Neural cell (in vitro differentiated cells): ENCODE data around the gene NAV1. TPM values are rescaled to one million over a fixed set of nuclear protein-coding genes. Genes with fewer than 3 reads are reported as not detected.

ENCODE experiments used
- H2AFZ ChIP-seq: fragments of 200-600, 300-800 bp; sonication (generic), shearing (Covaris generic); 2 replicates; pipeline ENCODE4 v1.6.0; 2014; ENCODE audit warnings: low read depth, mild to moderate bottlenecking, antibody characterized with exemption, low read length, moderate library complexity
- H3F3A ChIP-seq: fragments of 200-600 bp; shearing (Covaris generic); 2 replicates; pipeline ENCODE4 v1.6.1; 2016; ENCODE audit warnings: mild to moderate bottlenecking, moderate library complexity, mixed read lengths, antibody characterized with exemption, low read length; ENCODE audit not compliant: insufficient read depth, poor library complexity, severe bottlenecking
- H3K27ac ChIP-seq: fragments of 200-600, 300-800 bp; sonication (generic), shearing (Covaris generic); 2 replicates; pipeline ENCODE4 v1.5.1; 2014; ENCODE audit warnings: mild to moderate bottlenecking, low read length, moderate library complexity
- H3K27me3 ChIP-seq: fragments of 300-800, 200-600 bp; sonication (generic), shearing (Covaris generic); 2 replicates; pipeline ENCODE4 v1.6.0; 2014; ENCODE audit warnings: mild to moderate bottlenecking, low read depth, low read length, moderate library complexity; ENCODE audit not compliant: insufficient read depth
- H3K36me3 ChIP-seq: fragments of 300-800, 200-600 bp; sonication (generic), shearing (Covaris generic); 2 replicates; pipeline ENCODE4 v1.5.1; 2014; ENCODE audit warnings: mild to moderate bottlenecking, antibody characterized with exemption, low read length, moderate library complexity; ENCODE audit not compliant: insufficient read depth
- H3K4me2 ChIP-seq: fragments of 300-800, 200-600 bp; sonication (generic), shearing (Covaris generic); 2 replicates; pipeline ENCODE4 v1.6.0; 2014; ENCODE audit warnings: mild to moderate bottlenecking, low read length
- H3K4me3 ChIP-seq: fragments of 300-800, 200-600 bp; sonication (generic), shearing (Covaris generic); 2 replicates; pipeline ENCODE4 v1.5.1; 2014; ENCODE audit warnings: mild to moderate bottlenecking, low read length, moderate library complexity
- H3K79me2 ChIP-seq: fragments of 200-600 bp; shearing (Covaris generic); replicated peaks from 2 replicates; pipeline ENCODE4 v1.6.0; 2014; ENCODE audit warnings: mild to moderate bottlenecking, low read length, moderate library complexity; ENCODE audit not compliant: insufficient read depth
- H3K9ac ChIP-seq: fragments of 300-800, 200-600 bp; sonication (generic), shearing (Covaris generic); 2 replicates; pipeline ENCODE4 v1.6.1; 2016; ENCODE audit warnings: mild to moderate bottlenecking, low read length, mixed read lengths
- H3K9me2 ChIP-seq: fragments of 200-600 bp; shearing (Covaris generic); 2 replicates; pipeline ENCODE4 v1.6.1; 2016; ENCODE audit warnings: mild to moderate bottlenecking, low read length, mixed read lengths; ENCODE audit not compliant: insufficient read depth
- H3K9me3 ChIP-seq: fragments of 200-600, 300-800 bp; sonication (generic), shearing (Covaris generic); 2 replicates; pipeline ENCODE4 v1.6.1; 2016; ENCODE audit warnings: mild to moderate bottlenecking, mixed run types, low read length, moderate library complexity, mixed read lengths
- H4K20me1 ChIP-seq: fragments of 200-600 bp; shearing (Covaris generic); 2 replicates; pipeline ENCODE4 v1.6.1; 2016; ENCODE audit warnings: mild to moderate bottlenecking, mixed run types; ENCODE audit not compliant: insufficient read depth
- CTCF ChIP-seq: fragments of 450-650 bp; IDR thresholded peaks from 2 replicates; pipeline ENCODE4 v1.5.1; 2014; ENCODE audit warnings: antibody characterized with exemption, mild to moderate bottlenecking, moderate library complexity; ENCODE audit not compliant: poor library complexity, severe bottlenecking
- EP300 ChIP-seq: fragments of 450-650 bp; conservative IDR thresholded peaks from 2 replicates; pipeline ENCODE4 v1.6.1; 2014; ENCODE audit warnings: antibody characterized with exemption, mild to moderate bottlenecking, moderate library complexity; ENCODE audit not compliant: poor library complexity, severe bottlenecking
- EZH2 ChIP-seq: fragments of 200-600, 300-800 bp; shearing (Covaris generic), sonication (generic); IDR thresholded peaks from 2 replicates; pipeline ENCODE4 v1.6.1; 2014; ENCODE audit warnings: antibody characterized with exemption, low read length, borderline replicate concordance, mild to moderate bottlenecking; ENCODE audit not compliant: insufficient read depth, poor library complexity, severe bottlenecking
- MXI1 ChIP-seq: fragments of 450-650 bp; conservative IDR thresholded peaks from 2 replicates; pipeline ENCODE4 v1.6.1; 2014; ENCODE audit warnings: antibody characterized with exemption, mild to moderate bottlenecking; ENCODE audit not compliant: poor library complexity, severe bottlenecking
- POLR2AphosphoS5 ChIP-seq: IDR thresholded peaks from 2 replicates; pipeline ENCODE4 v1.6.1; 2012
- RAD21 ChIP-seq: fragments of 450-650 bp; conservative IDR thresholded peaks from 2 replicates; pipeline ENCODE4 v1.6.1; 2014; ENCODE audit warnings: antibody characterized with exemption, mild to moderate bottlenecking, moderate library complexity
- REST ChIP-seq: IDR thresholded peaks from 2 replicates; pipeline ENCODE4 v1.6.1; 2012; ENCODE audit warnings: borderline replicate concordance
- SMC3 ChIP-seq: fragments of 450-650 bp; conservative IDR thresholded peaks from 2 replicates; pipeline ENCODE4 v1.6.1; 2014; ENCODE audit warnings: antibody characterized with exemption, mild to moderate bottlenecking, moderate library complexity; ENCODE audit not compliant: poor library complexity
- TAF1 ChIP-seq: IDR thresholded peaks from 2 replicates; pipeline ENCODE4 v1.6.1; 2012; ENCODE audit warnings: low read depth
- polyA minus RNA-seq: library from RNA; depleted of rRNA, polyadenylated mRNA; stranded (reverse); fragments of >200 nt; gene quantifications from 2 replicates; pipeline ENCODE4 v1.2.3, GENCODE V29; 2014
- polyA plus RNA-seq: library from polyadenylated mRNA; depleted of rRNA; stranded (reverse); fragments of >200 nt; gene quantifications from 2 replicates; pipeline ENCODE4 v1.2.3, GENCODE V29; 2014

NAV1 gene, protein sequence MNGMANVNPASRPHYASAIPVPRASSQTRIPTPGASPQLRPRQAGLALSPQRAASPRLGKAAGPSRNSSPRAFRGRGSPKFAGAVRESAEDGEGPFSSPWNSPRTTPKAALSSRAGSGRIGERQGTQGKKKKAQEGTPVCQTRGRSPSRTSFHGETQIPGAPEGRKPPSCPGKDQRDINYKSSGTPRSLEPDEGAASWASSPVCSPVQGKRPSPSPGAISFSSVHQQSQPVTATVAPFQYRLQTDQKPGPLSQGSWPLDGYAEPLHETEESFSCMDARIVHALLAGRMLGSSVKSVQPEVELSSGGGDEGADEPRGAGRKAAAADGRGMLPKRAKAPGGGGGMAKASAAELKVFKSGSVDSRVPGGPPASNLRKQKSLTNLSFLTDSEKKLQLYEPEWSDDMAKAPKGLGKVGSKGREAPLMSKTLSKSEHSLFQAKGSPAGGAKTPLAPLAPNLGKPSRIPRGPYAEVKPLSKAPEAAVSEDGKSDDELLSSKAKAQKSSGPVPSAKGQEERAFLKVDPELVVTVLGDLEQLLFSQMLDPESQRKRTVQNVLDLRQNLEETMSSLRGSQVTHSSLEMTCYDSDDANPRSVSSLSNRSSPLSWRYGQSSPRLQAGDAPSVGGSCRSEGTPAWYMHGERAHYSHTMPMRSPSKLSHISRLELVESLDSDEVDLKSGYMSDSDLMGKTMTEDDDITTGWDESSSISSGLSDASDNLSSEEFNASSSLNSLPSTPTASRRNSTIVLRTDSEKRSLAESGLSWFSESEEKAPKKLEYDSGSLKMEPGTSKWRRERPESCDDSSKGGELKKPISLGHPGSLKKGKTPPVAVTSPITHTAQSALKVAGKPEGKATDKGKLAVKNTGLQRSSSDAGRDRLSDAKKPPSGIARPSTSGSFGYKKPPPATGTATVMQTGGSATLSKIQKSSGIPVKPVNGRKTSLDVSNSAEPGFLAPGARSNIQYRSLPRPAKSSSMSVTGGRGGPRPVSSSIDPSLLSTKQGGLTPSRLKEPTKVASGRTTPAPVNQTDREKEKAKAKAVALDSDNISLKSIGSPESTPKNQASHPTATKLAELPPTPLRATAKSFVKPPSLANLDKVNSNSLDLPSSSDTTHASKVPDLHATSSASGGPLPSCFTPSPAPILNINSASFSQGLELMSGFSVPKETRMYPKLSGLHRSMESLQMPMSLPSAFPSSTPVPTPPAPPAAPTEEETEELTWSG (N-terminal part only)
- polyA plus RNA-seq (33.2 and 38.0 TPM in 2 replicates), polyA minus RNA-seq (92.3 and 130 TPM in 2 replicates)

DNA sequence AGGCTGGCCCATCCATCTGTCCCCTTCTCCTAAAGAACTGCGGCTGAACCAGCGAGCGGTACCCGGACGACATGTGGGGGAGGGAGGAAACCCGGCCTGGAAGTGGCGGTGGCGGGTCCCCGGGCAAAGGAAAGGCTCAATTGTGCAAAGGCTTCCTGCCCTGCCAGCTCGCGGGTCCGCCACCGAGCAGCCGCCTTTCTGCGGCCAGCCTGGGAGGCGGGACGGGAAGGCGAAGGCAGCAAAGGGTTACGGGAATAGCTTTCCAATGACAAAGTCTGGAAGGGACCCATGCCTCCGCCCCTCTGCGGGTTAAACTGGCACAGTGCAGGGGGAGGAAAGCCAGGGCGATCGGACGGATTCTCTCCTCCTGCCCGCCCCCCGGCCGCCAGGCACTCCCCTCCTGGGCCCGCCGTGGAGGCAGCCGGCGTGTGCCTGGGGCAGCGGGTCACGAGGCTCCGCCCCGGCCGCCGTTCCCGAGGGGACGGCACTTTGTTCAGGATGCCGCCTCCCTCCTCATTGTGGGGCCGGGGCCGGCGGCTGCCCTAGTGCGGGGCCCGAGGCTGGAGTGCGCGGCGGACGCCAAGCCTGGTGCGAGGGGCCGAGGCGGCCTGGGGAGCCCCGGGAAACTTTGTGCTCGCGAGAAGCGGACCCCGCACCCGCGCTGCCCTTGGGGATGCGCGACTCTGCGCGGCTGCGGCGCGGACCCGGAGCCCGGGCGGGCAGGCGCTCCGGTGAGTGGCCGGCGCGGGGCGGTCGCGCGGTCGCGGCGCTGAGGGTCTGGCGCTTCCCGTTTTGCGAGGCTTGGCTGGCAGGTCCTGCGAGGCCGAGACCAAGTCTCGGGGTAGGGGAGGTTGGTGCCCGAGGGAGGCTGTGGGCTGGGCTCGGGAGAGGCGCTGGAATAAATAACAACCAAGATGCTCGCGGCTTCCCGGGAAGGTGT lies at the start of gene NAV1:
Gene NAV1, plus strand, starts transcription at position 516 of the 940 bp plus-strand sequence. CDS start 83,758 bp downstream, outside the sequence.
- Histone ChIP-seq H3K79me2 (no peaks in the 10 kb centered on the region), H3K27ac (no peak within 1 kb of the TSS), H2AFZ (peak within 1 kb of the TSS; percentile 11), H3K9me3 (no peaks in the 10 kb centered on the region), H3F3A (no peaks in the 10 kb centered on the region), H4K20me1 (no peaks in the 10 kb centered on the region), H3K9ac (peak within 1 kb of the TSS; percentile 46), H3K4me3 (peak within 1 kb of the TSS; percentile 77), H3K4me2 (peak within 1 kb of the TSS; percentile 57), H3K27me3 (peaks cover 38% of the 10 kb centered on the region), H3K36me3 (no peaks in the 10 kb centered on the region), H3K9me2 (no peaks in the 10 kb centered on the region)
- TF ChIP-seq CTCF = no peak
- TF ChIP-seq SMC3 = peak; percentile 11
- TF ChIP-seq RAD21 = no peak

- Histone ChIP-seq H3K79me2 (no peaks in the 10 kb centered on the region), H4K20me1 (no peaks in the 10 kb centered on the region), H3K4me3 (no peak overlapping the region)
Measured at GRCh38 chr1:201489643-201490261, 49.2 kb upstream of the NAV1 start.

More at GRCh38 chr1:201489643-201490261, 49.2 kb upstream of the NAV1 start:
- H3K27ac ChIP-seq = no peak overlapping the region
- H2AFZ ChIP-seq = no peak overlapping the region
- H3F3A ChIP-seq = no peaks in the 10 kb centered on the region
- no peak for TF ChIP-seq MXI1
- no peak for TF ChIP-seq EP300
- TF ChIP-seq TAF1 = no peak
- no peak for TF ChIP-seq CTCF
- no peak for TF ChIP-seq POLR2AphosphoS5
- TF ChIP-seq RAD21 = no peak
- TF ChIP-seq REST = no peak
- no peak for TF ChIP-seq EZH2
- TF ChIP-seq SMC3 = no peak
- H3K9me3 ChIP-seq = no peaks in the 10 kb centered on the region
- no peak overlapping the region for H3K9ac ChIP-seq
- no peaks in the 10 kb centered on the region for H3K36me3 ChIP-seq
- no peaks in the 10 kb centered on the region for H3K9me2 ChIP-seq
- no peak overlapping the region for H3K4me2 ChIP-seq
- no peaks in the 10 kb centered on the region for H3K27me3 ChIP-seq
